Duodenal mucosa (tissue), 2 donors: ENCODE results near the gene NDUFS2.

Source experiments
- H3K27ac ChIP-seq: one replicate; pipeline ENCODE4 v1.7.0; 2013; ENCODE audit warnings: low read depth, low read length
- H3K27me3 ChIP-seq, 2 donors: one replicate each; pipeline ENCODE4 v1.7.0; 2013; ENCODE audit warnings: low read length in 2 of 2, control low read depth in 1 of 2; ENCODE audit not compliant: insufficient read depth in 2 of 2, control insufficient read depth in 1 of 2
- H3K36me3 ChIP-seq, 2 donors: one replicate each; pipeline ENCODE4 v1.7.0; 2013; ENCODE audit warnings: low read length in 2 of 2, control low read depth in 1 of 2; ENCODE audit not compliant: insufficient read depth in 2 of 2, control insufficient read depth in 1 of 2
- H3K4me1 ChIP-seq, 2 donors: one replicate each; pipeline ENCODE4 v1.7.0; 2013; ENCODE audit warnings: low read length in 2 of 2, control low read depth in 1 of 2; ENCODE audit not compliant: insufficient read depth in 2 of 2, control insufficient read depth in 1 of 2
- H3K4me3 ChIP-seq, 2 donors: one replicate each; pipeline ENCODE4 v1.7.0; 2013; ENCODE audit warnings: low read length in 2 of 2, low read depth in 1 of 2
- H3K9ac ChIP-seq, 2 donors: one replicate each; pipeline ENCODE4 v1.7.0; 2013; ENCODE audit warnings: low read length in 2 of 2, low read depth in 1 of 2
- H3K9me3 ChIP-seq, 2 donors: one replicate each; pipeline ENCODE4 v1.7.0; 2013; ENCODE audit warnings: low read length in 2 of 2, control low read depth in 1 of 2; ENCODE audit not compliant: control insufficient read depth in 1 of 2

The NDUFS2 gene

DNA sequence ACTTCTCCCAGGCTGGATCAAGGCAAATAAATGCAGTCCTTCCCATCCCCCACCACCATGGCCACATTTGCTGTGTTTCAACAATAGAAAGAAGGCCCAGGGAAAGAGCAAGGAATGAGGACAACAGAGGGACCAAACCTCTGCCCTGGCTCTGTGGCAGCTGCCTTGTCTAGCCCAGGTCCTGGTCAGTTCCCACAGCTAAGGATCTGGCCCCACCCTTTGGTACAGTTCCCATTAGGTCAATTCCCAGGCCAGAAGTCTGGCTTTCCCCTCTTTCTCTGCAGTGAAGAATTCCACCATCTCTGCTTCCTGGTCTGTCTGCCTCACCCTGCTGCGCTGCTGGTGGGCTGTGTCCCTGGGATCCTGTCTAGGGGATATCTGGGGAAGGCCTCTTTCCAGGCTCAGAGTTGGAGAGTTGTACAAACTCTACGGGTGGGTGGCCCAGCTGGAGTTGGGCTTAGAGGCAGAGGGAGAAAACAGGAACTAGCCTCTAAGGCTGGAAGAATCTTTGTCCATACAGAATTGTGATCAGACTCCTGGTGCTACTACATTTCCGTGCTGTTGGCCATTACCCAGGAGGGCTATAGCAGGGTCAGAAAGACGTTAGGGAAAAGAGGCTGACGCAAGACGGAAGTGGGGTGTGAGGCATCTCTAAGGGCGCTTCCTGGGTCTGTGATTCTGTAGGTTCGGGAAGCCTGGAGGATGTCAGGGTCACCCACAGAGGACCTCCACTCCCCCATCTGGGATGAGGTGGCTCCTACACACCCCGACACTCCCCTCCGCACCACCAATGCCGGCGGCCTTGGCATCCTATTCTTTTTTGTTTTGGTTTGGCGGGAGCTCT lies 953 bp upstream of the NDUFS2 start:
- Histone ChIP-seq H3K4me1 (peaks cover 59 to 65% of the 10 kb centered on the region in 2 donors), H3K27ac (peak overlapping the region; percentile 97), H3K36me3 (peaks cover 13 to 17% of the 10 kb centered on the region in 2 donors), H3K27me3 (no peaks in the 10 kb centered on the region), H3K9me3 (no peaks in the 10 kb centered on the region), H3K4me3 (peak overlapping the region; percentile 93 to 97), H3K9ac (peak overlapping the region; percentile 81 to 97)

DNA sequence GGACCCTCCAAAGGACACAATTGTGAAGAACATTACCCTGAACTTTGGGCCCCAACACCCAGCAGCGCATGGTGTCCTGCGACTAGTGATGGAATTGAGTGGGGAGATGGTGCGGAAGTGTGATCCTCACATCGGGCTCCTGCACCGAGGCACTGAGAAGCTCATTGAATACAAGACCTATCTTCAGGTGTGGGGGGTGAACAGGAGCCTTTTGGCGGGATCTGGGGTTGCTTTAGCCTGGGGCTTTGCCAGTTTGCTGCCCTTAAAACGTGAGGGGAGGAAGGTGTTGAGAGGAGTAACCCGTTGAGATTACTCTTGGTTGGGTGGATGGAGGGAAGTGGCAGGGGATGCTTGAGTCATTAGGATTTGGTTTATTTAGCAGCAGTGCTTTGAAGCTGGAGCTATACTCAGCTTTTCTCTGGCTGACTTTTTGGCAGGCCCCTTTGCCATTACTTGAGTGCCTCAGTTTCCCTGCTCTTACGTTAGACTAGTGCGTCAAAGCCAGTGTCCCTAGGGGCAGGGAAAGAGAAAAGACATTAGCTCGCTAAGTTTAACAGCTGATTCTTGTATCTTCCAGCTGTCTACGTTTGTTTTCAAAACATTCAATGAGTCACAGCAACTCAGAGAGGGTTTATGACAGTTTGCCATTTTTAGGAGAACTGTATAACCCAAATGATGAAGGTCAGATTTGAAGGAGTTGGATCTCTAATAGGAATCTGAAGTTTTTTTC lies 4.4 kb downstream of the NDUFS2 start:
- no peak overlapping the region for H3K9ac ChIP-seq
- H3K36me3 ChIP-seq, result peaks cover 43 to 63% of the 10 kb centered on the region in 2 donors
- H3K4me3 ChIP-seq, result no peak overlapping the region
- peaks cover 17 to 28% of the 10 kb centered on the region in 2 donors for H3K4me1 ChIP-seq
- no peaks in the 10 kb centered on the region for H3K9me3 ChIP-seq
- H3K27me3 ChIP-seq, result no peaks in the 10 kb centered on the region
- peak overlapping the region; percentile 47 for H3K27ac ChIP-seq

GRCh38 chr1:161207173-161207572 lies 5.0 kb downstream of the NDUFS2 start:
- Histone ChIP-seq H3K36me3 (peaks cover 48 to 69% of the 10 kb centered on the region in 2 donors), H3K27ac (peak overlapping the region; percentile 47), H3K4me1 (peaks cover 13 to 24% of the 10 kb centered on the region in 2 donors), H3K27me3 (no peaks in the 10 kb centered on the region), H3K4me3 (no peak overlapping the region), H3K9ac (no peak overlapping the region), H3K9me3 (no peaks in the 10 kb centered on the region)

DNA sequence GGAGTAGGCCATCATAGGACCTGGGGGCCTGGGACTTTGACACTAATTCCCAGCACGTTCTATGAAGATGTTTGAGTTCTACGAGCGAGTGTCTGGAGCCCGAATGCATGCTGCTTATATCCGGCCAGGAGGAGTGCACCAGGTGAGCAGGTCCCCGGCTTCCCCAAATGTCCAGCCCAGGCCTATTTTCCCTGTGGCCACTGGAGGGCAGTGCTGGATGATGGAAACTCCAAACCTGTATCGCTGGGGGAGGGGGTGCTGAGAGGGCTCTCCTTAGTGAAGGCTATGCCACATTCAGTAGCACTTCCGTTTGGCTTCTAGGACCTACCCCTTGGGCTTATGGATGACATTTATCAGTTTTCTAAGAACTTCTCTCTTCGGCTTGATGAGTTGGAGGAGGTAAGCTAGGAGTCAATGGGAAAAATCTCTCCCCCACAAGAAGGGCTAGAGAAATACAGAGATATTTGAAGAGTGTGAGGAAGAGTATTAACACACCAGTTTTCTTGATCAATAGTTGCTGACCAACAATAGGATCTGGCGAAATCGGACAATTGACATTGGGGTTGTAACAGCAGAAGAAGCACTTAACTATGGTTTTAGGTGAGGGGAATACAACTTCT lies 7.7 kb downstream of the NDUFS2 start:
- no peak overlapping the region for H3K9ac ChIP-seq
- peaks cover 52 to 86% of the 10 kb centered on the region in 2 donors for H3K36me3 ChIP-seq
- H3K27ac ChIP-seq, result no peak overlapping the region

DNA sequence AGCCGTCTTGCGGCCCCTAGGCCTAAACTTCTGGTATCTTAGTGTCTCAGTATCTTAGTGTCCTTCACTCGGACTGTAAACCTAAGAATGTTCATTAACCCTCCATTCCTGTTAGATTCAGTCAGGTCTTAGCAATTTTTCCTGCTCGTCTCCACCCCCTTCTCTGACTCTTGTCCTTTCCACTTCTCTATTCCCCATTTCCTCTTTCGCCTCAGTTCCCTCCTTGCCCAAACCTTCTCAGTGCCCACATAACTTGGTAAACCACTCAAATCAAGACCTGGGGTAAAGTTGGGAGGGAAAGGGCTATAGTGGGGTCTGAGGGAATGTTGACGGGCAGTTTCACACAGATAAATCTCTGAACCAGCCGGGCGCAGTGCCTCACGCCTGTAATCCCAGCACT lies 12.2 kb downstream of the NDUFS2 start:
- Histone ChIP-seq H3K4me1 (peaks cover 15 to 27% of the 10 kb centered on the region in 2 donors), H3K36me3 (peaks cover 35 to 58% of the 10 kb centered on the region in 2 donors), H3K9ac (no peak overlapping the region), H3K27me3 (no peaks in the 10 kb centered on the region), H3K27ac (no peak overlapping the region), H3K4me3 (no peak overlapping the region), H3K9me3 (no peaks in the 10 kb centered on the region)

More for the DNA sequence above, 7.7 kb downstream of the NDUFS2 start:
- peaks cover 5 to 12% of the 10 kb centered on the region in 2 donors for H3K4me1 ChIP-seq
- no peak overlapping the region for H3K4me3 ChIP-seq
- no peaks in the 10 kb centered on the region for H3K27me3 ChIP-seq
- no peaks in the 10 kb centered on the region for H3K9me3 ChIP-seq

GRCh38 chr1:161215076-161215475 lies 12.9 kb downstream of the NDUFS2 start, which contains the start of gene FCER1G:
FCER1G (plus strand) TSS chr1:161215295; CDS start chr1:161215322, 27 bp downstream.
- H3K4me1 ChIP-seq, result peaks cover 11 to 31% of the 10 kb centered on the region in 2 donors
- H3K36me3 ChIP-seq, result peaks cover 30 to 51% of the 10 kb centered on the region in 2 donors
- H3K9ac ChIP-seq, result no peak within 1 kb of the TSS
- H3K27me3 ChIP-seq, result no peaks in the 10 kb centered on the region
- H3K27ac ChIP-seq, result peak within 1 kb of the TSS; percentile 20
- H3K4me3 ChIP-seq, result peak within 1 kb of the TSS; percentile 46 to 65
- no peaks in the 10 kb centered on the region for H3K9me3 ChIP-seq

DNA sequence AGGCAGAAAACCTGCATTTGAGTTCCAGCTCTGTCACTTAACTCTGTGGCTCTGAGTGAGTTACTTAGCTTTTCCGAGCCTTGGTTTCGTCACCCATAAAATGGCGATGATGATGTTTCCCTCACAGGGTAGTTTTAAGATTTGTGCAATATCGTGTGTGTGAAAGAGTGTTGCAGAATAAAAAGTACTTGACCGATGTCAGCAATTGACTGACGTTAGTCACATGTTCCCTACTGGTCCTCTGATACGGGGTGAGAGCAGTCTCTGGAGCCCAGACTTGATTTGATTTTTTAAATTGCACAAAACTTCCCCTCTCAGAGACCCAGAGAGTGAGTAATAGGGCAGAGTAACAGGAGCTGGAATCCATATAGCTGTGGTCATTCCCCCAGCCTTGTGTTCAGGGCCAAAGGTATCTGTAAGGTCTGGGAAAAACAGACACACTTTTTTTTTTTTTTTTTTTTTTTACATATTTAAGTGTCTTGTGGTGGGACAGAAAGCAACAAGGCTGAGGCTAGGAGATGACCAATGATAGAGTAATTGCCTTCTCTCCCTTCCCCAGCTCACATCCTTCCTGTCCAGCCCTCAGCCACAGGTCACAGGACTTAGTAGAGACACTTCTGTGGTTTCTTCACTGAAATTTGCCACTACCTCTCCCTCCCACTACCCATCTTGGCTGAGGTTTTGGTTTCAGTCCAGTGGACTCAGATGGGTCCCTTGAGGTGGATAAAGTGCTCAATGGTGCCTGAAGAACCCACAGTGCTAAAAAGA lies 15.0 kb downstream of the NDUFS2 start:
- Histone ChIP-seq H3K4me1 (peaks cover 10 to 29% of the 10 kb centered on the region in 2 donors), H3K36me3 (peaks cover 15 to 30% of the 10 kb centered on the region in 2 donors), H3K9me3 (no peaks in the 10 kb centered on the region), H3K27ac (peak overlapping the region; percentile 71), H3K9ac (peak overlapping the region in 1 of 2 donors; percentile 24), H3K4me3 (peak overlapping the region; percentile 1 to 17), H3K27me3 (no peaks in the 10 kb centered on the region)

- peak overlapping the region; percentile 11 for H3K27ac ChIP-seq
- no peaks in the 10 kb centered on the region for H3K9me3 ChIP-seq
- peaks cover 10 to 29% of the 10 kb centered on the region in 2 donors for H3K4me1 ChIP-seq
- H3K27me3 ChIP-seq, result no peaks in the 10 kb centered on the region
- H3K36me3 ChIP-seq, result peaks cover 12 to 24% of the 10 kb centered on the region in 2 donors
- no peak overlapping the region for H3K9ac ChIP-seq
- H3K4me3 ChIP-seq, result no peak overlapping the region
These were observed 15.7 kb downstream of the NDUFS2 start for GRCh38 chr1:161217831-161218230.

- no peak overlapping the region for H3K9ac ChIP-seq
- H3K4me1 ChIP-seq, result peaks cover 14 to 32% of the 10 kb centered on the region in 2 donors
- no peak overlapping the region for H3K27ac ChIP-seq
- no peaks in the 10 kb centered on the region for H3K27me3 ChIP-seq
- no peaks in the 10 kb centered on the region for H3K9me3 ChIP-seq
- no peak overlapping the region for H3K4me3 ChIP-seq
- H3K36me3 ChIP-seq, result peaks cover 6 to 17% of the 10 kb centered on the region in 2 donors
These were observed 16.3 kb downstream of the NDUFS2 start for GRCh38 chr1:161218301-161219077.
